Kidney glomerular epithelial cell (primary cell): ENCODE measurements around the gene KLHDC10.
"Not testable (repeated sequence)": the region's sequence is repeated elsewhere in the genome, so short reads cannot be mapped to it uniquely, and the experiment has no call there.

Source experiments
- DNase-seq: peaks from one replicate; lab custom pipeline; 2025; lab: John Stamatoyannopoulos, UW

KLHDC10 gene

DNA sequence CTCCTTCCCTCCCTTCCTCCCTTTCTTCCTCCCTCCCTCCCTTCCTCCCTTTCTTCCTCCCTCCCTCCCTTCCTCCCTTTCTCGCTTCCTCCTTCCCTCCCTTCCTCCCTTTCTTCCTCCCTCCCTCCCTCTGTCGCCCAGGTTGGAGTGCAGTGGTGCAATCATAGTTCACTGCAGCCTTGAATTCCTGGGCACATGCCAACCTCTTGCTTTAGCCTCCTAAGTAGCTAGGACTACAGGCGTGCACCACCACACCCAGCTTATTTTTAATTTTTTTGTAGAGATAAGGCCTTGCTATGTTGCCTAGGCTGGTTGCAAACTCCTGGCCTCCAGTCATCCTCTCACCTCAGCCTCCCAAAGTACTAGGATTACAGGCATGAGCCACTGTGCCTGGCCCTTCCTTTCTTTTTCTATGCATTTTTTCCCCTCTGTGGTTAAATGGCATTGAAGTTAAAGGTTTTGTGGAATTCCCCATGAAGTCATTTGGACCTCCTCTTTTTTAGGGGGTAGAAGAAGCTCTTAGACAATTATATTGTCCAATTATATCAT, 9.6 kb downstream of the KLHDC10 start:
- DNase-seq = no peak

DNA sequence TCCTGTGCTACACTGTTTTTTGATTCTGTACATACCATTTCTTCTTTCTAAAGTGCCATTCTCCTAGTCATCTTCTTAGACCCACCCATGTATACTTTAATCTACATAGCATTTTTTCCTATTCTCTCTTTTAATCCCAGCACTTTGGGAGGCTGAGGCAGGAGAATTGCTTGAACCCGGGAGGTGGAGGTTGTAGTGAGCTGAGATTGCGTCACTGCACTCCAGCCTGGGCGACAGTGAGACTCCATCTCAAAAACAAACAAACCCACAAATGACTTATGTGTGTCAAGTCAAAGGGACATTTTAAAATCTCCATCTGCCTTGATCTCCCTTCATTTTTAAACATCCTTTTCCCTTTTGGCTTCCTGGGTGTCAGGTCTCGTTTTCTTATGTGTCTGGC, 13.2 kb downstream of the KLHDC10 start:
- not testable (repeated sequence) for DNase-seq

DNA sequence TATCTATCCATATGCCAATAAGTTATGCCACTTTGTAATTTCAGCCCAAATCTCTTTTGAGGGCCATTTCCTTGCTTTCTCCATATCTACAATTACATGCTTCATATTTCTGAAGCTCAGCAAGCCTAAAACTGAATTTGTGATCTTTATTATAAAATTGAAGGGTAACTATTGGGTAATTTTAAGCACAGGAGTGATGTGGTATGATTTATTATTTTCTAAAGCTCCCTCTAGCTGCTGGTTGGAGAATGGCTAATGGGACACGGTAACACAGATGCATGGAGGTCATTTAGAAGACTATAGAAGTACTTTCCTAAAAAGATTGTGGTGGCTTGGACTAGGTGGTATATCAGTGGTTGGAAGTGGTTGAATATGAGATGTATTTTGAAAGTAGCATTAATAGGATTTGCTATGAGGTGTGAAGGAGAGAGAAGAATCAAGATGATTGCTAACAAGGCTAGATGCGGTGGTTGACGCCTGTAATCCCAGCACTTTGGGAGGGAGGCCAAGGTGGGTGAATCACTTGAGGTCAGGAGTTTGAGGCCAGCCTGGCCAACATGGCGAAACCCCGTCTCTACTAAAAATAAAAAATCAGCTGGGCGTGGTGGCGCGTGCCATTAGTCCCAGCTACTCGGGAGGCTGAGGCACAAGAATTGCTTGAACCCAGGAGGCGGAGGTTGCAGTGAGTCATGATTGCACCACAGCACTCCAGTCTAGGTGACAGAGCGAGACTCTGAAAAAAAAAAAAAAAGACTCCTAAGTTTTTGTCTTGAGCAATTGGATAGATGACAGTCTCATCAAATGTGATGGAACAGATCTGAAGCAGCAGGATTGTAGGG, 13.9 kb downstream of the KLHDC10 start:
- DNase-seq = no peak

DNA sequence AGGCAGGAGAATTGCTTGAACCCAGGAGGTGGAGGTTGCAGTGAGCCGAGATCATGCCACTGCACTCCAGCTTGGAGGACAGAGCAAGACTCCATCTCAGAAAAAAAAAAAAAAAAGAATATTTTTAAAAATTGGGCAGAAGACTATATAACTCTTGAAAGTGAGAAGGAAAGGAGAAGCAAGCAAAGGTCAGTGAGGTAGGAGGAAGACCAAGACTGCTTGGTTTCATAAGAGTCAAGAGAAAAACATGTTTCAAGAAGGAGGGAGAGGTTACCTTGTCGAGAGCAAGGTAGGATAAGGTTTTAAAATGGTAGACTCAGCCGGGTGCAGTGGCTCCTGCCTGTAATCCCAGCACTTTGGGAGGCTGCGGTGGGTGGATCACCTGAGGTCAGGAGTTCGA, 14.9 kb downstream of the KLHDC10 start:
- DNase-seq = not testable (repeated sequence)

DNA sequence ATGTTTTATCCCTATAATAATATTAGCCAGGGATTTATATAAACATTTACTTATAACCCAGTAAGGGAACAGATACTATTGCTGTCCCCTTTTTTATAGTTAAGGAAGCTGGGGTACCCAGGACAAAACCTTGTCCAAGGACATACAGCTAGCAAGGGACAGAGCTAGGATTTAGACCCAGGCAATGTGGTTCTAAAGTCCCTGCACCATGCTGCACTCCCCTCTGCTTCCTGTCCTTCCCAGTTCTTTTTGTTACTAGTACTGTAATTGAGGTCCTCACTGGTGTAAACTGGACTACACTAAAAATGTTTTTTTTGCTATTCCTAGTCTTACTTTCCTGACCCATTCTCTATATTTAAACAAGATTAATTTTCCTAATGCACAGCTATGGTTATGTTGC, 16.6 kb downstream of the KLHDC10 start:
- DNase-seq = no peak

DNA sequence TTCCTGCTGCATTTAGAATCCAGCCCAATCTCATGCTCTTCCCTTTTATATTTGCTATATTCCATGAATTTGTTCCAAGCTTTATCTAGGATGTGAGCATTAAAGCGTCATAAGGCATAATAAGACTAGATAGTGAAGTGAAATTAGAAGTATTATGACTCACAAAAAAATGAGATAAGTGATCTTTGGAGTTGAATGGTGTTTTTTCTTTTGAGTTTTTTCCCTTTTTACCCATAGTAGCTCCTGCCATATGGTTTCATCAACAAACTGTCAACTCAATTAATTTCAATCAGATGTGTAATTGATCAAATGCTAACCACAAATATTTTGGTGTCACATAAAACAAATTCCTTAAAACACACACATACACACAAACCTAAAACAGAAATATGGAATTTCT, 17.0 kb downstream of the KLHDC10 start:
- DNase-seq = no peak

DNA sequence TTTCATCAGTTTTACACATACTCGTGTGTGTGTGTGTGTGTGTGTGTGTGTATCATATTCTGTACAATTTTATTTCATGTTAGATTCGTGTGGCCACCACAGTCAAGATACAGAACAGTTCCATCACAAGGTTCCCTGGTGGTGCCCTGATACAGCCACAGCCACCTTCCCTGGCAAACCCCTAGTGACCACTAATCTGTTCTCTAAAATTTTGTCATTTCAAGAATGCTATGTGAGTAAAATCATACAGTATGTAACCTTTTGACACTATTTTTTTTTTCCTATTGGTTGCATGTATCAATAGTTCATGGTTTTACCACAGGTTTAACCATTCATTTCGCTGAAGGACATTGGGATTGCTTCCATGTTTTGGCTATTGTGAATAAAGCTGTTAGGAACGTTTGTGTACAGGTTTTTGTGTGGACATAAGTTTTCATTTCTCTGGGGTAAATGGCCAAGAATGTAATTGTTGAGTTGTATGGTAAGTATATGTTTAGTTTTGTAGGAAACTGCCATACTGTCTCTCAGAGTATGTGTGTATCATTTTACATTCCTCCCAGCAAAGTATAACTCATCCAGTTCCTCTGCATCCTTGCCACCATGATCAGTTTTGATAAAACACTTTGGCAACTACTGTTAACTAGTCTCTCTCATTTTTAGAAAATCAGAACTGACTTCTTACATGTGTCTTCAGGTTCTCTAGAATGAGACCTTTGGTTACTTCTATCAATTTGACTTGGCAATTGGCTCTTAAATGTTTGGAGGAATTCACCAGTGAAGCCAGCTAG, 20.6 kb downstream of the KLHDC10 start:
- no peak for DNase-seq

DNA sequence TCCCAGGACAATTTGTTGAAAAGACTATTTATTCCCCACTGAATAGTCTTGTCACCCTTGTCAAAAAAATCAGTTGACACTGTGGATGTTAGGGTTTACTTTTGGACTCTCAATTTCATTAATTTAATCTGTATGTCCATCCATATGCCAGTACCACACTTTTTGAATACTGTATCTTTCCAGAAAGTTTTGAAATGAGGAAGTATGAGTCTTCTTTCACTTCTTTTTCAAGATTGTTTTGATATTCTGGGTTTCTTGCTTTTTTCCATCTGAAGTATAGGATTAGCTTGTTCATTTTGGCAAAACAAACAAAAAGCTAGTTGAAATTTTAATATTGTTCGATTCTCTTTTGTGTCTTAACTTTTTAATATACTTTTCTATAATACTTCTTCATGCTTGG, 21.7 kb downstream of the KLHDC10 start:
- DNase-seq = no peak

DNA sequence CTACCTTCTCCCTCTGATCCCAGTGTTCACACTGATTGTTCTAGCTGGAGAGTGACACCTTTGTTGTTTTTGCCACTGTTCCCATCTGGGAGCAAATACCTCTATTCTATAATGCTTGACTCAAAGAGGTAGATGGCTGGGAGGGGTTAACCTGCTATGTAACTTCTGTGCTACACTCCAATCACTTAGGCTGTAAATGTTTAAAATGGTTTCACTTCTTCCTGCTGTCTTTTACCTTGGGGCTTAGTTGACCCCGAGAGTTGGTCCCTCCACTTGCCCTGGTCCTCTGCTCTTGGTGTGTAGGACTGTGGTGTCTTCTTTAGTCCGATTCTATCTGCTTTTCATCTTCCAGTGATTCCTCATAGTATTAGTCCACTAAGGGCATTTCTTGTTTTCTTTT, 22.3 kb downstream of the KLHDC10 start:
- DNase-seq = no peak

DNA sequence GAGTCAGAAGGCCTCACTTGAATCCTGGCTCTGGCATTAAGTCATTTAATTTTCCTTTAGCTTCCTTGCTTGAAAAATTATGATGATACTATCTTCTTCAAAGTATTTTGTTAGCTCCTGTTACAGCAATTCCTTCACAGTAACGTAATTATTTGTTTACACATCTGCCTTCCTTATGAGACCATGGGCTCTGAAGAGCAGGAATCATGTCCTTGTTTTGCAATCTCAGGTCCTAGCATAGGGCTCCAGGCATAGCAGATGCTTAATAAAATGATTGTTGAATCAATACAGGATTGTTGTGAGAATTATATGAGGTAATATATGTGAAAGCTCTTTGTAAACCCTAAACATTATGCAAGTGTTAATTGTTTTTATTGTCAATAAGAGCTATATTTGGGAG, 25.5 kb downstream of the KLHDC10 start:
- DNase-seq = no peak

DNA sequence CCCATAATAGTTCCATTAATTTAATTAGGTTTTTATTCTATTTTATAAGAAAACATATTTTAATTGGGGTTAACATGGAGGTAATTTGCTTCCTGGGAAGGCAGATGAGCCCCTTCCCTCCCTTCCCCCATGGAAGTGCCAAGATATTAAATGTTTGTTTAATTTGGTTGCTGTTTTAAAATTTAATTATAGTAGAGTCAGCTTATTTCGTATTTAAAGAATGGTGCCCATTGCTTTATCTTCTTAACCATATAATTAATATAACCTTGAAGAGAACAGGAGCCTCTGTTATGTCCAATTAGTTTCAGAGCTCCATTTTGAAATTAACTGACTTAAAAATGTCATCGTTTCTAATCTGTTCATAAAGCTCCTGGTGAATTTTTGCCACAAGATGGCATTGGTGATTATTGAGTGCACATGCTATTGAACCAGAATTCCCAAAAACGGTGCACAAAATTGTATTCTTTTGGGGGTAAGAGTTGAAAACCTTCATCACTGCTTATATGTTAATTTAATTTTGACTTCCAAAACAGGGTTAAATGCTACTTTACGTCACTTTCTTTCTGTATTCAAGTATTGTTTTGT, 26.0 kb downstream of the KLHDC10 start:
- DNase-seq = no peak

DNA sequence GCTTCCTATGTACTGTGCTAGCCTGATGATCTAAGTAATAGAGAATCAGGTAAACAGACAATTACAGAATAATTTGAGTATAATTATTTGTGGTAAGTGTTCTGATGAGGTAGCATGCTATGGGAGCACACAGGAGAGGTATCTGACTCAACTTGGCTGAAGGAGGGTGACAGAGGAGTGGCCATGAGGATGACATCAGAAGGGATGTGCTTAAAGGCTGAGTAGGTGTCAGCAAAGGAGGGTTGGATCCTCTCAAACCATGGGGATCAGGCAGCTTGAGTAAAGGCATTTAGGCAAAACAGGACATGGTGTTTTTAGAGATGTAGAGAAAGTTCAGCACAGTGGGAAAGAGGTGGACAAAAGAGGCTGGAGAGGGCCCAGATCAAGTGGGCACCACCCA, 29.0 kb downstream of the KLHDC10 start:
- DNase-seq = no peak

DNA sequence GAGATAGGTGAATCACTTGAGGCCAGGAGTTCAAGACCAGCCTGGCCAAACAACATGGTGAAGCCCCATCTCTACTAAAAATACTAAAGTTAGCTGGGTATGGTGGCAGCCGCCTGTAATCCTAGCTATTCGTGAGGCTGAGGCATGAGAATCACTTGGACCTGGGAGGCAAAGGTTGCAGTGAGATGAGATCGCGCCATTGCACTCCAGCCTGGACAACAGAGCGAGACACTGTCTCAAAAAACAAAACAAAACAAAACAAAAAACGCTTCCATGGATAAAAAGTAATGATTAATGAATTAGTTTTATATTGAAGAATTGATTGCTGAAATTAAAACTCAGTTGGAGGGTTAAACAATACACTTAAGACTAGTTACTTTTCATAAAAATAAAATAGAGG, 32.3 kb downstream of the KLHDC10 start:
- DNase-seq = no peak

DNA sequence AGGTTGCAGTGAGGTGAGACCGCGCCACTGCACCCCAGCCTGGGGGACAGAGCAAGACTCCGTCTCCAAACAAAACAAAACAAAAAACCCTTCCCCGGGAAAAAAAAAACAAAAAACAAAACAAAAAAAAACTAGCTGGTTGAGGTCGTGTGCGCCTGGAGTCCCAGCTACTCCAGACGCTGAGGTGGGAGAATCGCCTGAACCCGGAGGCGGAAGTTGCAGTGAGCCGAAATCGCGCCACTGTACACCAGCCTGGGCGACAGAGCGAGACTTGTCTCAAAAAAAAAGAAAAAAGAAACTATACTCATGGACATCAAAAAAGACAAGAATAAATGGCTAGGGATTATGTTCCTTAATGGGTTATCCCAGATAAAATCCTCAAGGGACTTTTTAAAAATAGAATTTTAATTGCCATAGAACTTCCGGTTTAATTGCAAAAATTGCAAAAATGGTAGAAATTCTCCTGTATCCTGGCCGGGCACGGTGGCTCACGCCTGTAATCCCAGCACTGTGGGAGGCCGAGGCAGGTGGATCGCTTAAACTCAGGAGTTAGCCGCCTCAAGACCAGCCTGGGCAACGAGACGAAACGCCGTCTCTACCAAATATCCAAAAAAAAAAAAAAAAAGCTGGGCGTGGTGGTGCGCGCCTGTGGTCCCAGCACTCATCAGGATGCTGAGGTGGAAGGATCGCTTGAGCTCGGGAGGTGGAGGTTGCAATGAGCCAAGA, 37.8 kb downstream of the KLHDC10 start:
- no peak for DNase-seq

DNA sequence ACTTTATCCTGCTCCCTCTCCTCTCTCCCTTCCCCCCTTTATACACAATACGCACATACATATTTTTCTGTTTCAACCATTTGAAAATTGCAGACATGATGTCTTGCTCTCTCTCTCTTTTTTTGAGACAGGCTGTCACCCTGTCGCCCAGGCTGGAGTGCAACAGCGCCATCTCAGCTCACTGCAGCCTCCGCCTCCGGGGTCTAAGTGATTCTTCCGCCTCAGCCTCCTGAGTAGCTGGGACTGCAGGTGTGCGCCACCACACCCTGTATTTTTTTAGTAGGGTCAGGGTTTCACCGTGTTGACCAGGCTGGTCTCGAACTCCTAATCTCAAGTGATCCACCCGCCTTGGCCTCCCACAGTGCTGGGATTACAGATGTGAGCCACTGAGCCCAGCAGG, 38.5 kb downstream of the KLHDC10 start:
- DNase-seq = no peak

DNA sequence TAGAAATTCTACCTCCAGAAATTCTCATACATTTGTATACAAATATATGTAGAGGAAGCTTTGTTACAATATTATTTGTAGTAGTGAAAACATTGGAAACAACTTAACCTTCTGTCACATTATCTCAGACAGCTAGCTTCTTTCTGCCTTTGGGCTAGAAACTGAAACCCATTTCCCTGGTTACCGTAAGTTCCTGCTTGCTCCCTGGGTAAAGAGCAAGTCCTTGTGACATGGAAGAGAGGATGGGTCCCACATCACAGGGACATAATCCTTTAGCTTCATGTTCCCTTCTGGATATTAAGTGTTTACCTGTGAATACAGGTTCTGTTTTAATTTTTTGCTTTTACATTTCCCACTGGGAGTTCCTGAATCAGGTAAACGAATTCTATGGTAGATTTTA, 41.8 kb downstream of the KLHDC10 start:
- DNase-seq = no peak

DNA sequence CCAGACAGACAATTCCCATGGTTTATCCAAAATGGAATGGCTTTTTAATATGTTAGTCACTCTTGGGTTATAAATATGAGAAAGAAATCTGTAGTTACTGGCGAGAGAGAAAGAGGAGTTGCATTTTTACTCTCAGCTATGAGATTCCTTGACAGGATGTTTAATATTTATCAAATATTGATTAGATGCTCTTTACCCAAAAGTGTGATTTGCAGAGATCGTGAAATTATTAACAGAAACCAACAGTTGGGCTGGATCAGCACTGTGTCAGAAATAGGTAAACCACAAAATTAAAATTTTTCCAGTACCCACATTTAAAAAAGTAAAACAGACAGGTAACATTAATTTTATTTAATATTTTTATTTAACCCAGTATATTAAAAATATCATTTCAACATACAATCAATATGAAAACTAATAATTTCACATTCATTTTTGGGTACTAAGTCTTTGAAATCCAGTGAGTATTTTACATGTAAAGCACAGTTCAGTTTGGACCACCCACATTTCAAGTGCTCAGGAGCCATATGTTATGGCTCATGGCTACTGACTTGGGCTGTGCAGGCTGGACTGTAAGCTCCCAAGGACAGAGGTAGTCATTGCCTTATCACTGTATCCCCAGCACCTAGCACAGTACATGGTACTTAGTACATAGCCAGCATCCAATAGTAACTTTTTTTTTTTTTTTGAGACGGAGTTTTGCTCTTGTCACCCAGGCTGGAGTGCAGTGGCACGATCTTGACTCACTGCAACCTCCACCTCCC, 42.5 kb downstream of the KLHDC10 start:
- DNase-seq = no peak

DNA sequence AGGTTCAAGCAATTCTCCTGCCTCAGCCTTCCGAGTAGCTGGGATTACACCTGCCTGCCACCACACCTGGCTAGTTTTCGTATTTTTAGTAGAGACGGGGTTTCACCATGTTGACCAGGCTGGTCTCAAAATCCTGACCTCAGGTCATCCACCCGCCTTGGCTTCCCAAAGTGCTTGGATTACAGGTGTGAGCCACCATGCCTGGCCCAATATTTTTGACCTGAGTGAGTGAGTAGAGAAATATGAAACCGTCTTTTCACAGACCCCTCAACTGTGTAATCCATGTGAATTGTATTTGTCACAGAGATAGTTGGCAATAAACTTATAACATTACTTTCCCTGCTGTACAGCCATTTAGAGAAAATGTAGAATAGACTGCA, 43.1 kb downstream of the KLHDC10 start:
- DNase-seq = not testable (repeated sequence)

DNA sequence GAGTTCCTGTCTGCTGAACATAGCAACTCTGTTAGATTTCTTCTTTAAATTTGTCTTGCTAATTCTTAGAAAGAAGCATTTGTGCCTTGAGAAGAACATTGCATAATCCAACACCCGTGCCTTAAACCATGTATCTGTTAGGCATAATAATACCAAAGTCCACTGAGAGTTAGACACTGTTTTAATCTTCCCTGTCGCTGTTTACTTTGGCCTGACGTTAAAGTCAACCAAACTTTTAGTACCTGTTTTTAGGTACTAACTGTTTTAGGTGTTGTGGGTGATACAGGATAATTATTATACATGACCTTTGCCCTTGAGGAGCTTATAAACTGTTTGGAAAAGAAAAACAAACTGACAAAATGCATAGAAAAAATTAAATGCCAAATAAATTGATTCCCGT, 43.6 kb downstream of the KLHDC10 start:
- DNase-seq = no peak

DNA sequence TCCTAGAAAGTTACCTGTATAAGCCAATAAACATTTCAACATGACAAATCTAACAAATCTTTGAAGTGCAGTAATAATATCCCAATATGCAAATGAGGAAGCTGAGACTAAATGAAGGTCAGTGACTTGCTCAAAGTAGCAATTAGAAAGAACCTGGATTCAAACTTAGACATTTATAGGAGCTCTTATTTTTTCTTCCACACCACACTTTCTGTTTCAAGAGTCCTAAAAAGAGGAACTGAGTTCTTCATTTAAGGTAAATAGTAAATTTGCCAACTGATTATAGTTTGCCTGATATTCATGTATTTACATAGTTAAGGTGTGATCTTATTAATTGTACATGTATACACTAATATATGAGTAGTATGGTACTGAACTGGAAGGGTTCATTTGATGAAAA, 44.0 kb downstream of the KLHDC10 start:
- no peak for DNase-seq

DNA sequence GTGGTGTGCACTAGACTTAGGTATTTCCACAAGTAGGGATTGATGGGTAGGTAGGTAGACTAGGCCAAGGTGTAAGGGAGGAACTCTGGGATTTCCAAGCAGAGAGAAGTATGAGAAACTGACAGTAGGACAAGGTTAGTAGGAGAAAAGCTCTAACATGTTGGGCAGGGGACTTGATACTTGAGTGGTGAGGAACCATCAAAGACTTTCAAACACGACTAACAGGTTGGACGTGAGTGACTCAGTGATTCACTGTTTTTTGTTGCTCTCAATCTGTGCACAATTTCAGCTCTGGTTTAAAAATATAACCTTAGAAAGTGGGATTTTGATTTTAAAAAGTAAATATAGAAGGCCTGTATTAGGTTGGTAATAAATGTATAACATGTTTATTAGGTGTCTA, 44.4 kb downstream of the KLHDC10 start:
- no peak for DNase-seq
